WTC11 (cell line): ENCODE results near the gene CXorf38.

Experiments
- SP1 ChIP-seq: sonication (generic); formaldehyde crosslinking; conservative IDR thresholded peaks from 2 replicates; pipeline ENCODE4 v1.8.1; 2022; ENCODE audit warnings: missing genetic modification reagents
- TF ChIP-seq, protein P1 (sequence below): sonication (generic); formaldehyde crosslinking; conservative IDR thresholded peaks from 2 replicates; pipeline ENCODE4 v1.8.1; 2022; ENCODE audit warnings: mild to moderate bottlenecking, missing genetic modification reagents

DNA sequence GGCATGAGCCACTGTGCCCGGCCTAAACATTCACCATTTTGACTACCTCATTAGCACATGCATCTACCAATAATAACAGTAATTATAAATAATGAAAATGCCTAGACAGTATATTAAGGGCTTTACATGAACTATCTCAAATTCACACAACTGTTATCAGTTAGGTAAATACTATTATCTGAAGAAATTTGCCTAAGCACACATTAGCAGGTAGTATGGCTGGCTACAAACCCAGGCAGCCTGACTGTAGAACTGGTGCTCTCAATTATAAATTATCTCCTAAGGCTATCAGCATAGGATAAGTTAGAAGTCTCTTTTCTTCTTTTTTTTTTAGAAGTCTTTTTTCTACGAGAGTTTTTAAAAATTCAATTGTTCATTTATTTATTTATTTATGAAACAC, 14.1 kb upstream of the CXorf38 start:
- TF ChIP-seq SP1 (CRISPR knock-in tag) = no peak
- TF ChIP-seq, protein P1, sequence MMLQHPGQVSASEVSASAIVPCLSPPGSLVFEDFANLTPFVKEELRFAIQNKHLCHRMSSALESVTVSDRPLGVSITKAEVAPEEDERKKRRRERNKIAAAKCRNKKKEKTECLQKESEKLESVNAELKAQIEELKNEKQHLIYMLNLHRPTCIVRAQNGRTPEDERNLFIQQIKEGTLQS (CRISPR knock-in tag) = no peak
